GM18951 (cell line): ENCODE results near the gene TMCC3.

Experiments
- POLR2A ChIP-seq: IDR thresholded peaks from 4 replicates; pipeline ENCODE4 v1.6.1; 2011; ENCODE audit warnings: mild to moderate bottlenecking; ENCODE audit not compliant: insufficient read length, insufficient read depth; ENCODE audit errors: extremely low read depth
- in situ Hi-C: fragments of 300-500 bp; cut with MboI; formaldehyde crosslinking; loops from one replicate; pipeline ENCODE4 v1.12.0; 2022; ENCODE audit warnings: low sequenced_read_pairs, mixed read lengths, inconsistent platforms; ENCODE audit not compliant: unreplicated experiment

TMCC3 gene

GRCh38 chr12:94551810-94552209, 98.5 kb downstream of the TMCC3 start:
- TF ChIP-seq POLR2A, result no peak
- in situ Hi-C loops, result loop anchor here (25.0 kb wide), 1 partner anchor 335 kb away; no protein-coding TSS in a partner anchor

- in situ Hi-C loops, result loop anchor here (25.0 kb wide), 1 partner anchor 336 kb away; no protein-coding TSS in a partner anchor
Observed at GRCh38 chr12:94550964-94551363, 99.4 kb downstream of the TMCC3 start.

GRCh38 chr12:94548833-94549232, 101.5 kb downstream of the TMCC3 start:
- in situ Hi-C loops, result loop anchor here (25.0 kb wide), 1 partner anchor 988 kb away; no protein-coding TSS in a partner anchor

More at GRCh38 chr12:94550964-94551363, 99.4 kb downstream of the TMCC3 start:
- TF ChIP-seq POLR2A, result no peak

GRCh38 chr12:94545935-94546771, 104.2 kb downstream of the TMCC3 start:
- no peak for TF ChIP-seq POLR2A
- in situ Hi-C loops, result loop anchor here (25.0 kb wide), 1 partner anchor 991 kb away; no protein-coding TSS in a partner anchor

GRCh38 chr12:94544355-94544754, 106.0 kb downstream of the TMCC3 start:
- no peak for TF ChIP-seq POLR2A
- in situ Hi-C loops, result loop anchor here (25.0 kb wide), 1 partner anchor 993 kb away; no protein-coding TSS in a partner anchor

GRCh38 chr12:94538318-94538717, 112.0 kb downstream of the TMCC3 start:
- TF ChIP-seq POLR2A, result no peak
- in situ Hi-C loops, result loop anchor here (25.0 kb wide), 1 partner anchor 999 kb away; no protein-coding TSS in a partner anchor

- TF ChIP-seq POLR2A, result no peak
- in situ Hi-C loops, result loop anchor here (25.0 kb wide), 1 partner anchor 1001 kb away; no protein-coding TSS in a partner anchor
Observed at GRCh38 chr12:94536040-94536965, 114.1 kb downstream of the TMCC3 start.

- in situ Hi-C loops, result loop anchor here (25.0 kb wide), 1 partner anchor 1002 kb away; no protein-coding TSS in a partner anchor
- TF ChIP-seq POLR2A, result no peak
Observed at GRCh38 chr12:94535510-94535921, 114.8 kb downstream of the TMCC3 start.

- in situ Hi-C loops, result loop anchor here (5.0 to 25.0 kb wide), 2 partner anchors 398 to 1002 kb away; no protein-coding TSS in a partner anchor
- no peak for TF ChIP-seq POLR2A
Observed at GRCh38 chr12:94534774-94535509, 115.4 kb downstream of the TMCC3 start.

GRCh38 chr12:94534278-94534677, 116.1 kb downstream of the TMCC3 start:
- in situ Hi-C loops, result loop anchor here (5.0 to 25.0 kb wide), 2 partner anchors 397 to 1003 kb away; no protein-coding TSS in a partner anchor

GRCh38 chr12:94532490-94533422, 117.6 kb downstream of the TMCC3 start:
- TF ChIP-seq POLR2A, result no peak
- in situ Hi-C loops, result loop anchor here (5.0 to 25.0 kb wide), 2 partner anchors 395 to 1005 kb away; no protein-coding TSS in a partner anchor

More at GRCh38 chr12:94534278-94534677, 116.1 kb downstream of the TMCC3 start:
- TF ChIP-seq POLR2A, result no peak
